GM19372 (cell line): ENCODE measurements around the gene ABCB10.
"Not testable (repeated sequence)": the region's sequence is repeated elsewhere in the genome, so short reads cannot be mapped to it uniquely, and the experiment has no call there.

Experiments used
- ATAC-seq: cut with Tn5 transposase; IDR thresholded peaks from one replicate; pipeline ENCODE4 v1.9.1; 2021; ENCODE audit warnings: mild to moderate bottlenecking, low read depth, moderate library complexity; ENCODE audit not compliant: unreplicated experiment

The ABCB10 gene

GRCh38 chr1:229558460-229559335 lies at the start of gene ABCB10:
Gene ABCB10, minus strand, starts transcription at chr1:229558707. Its CDS starts 55 bp downstream, at chr1:229558652.
- ATAC-seq = peak; percentile 78

- ATAC-seq = no peak
Measured at GRCh38 chr1:229607370-229607769, 48.9 kb upstream of the ABCB10 start.

GRCh38 chr1:229603371-229604005 lies 45.0 kb upstream of the ABCB10 start:
- ATAC-seq = no peak

- ATAC-seq = no peak
Measured at GRCh38 chr1:229600229-229600628, 41.7 kb upstream of the ABCB10 start.

- no peak for ATAC-seq
Measured at GRCh38 chr1:229599218-229599954, 40.9 kb upstream of the ABCB10 start.

GRCh38 chr1:229597877-229598276 lies 39.4 kb upstream of the ABCB10 start:
- ATAC-seq = no peak

- ATAC-seq = no peak
Measured at GRCh38 chr1:229596925-229597699, 38.6 kb upstream of the ABCB10 start.

GRCh38 chr1:229595876-229596275 lies 37.4 kb upstream of the ABCB10 start:
- ATAC-seq = not testable (repeated sequence)

- no peak for ATAC-seq
Measured at GRCh38 chr1:229594227-229595008, 35.9 kb upstream of the ABCB10 start.

- no peak for ATAC-seq
Measured at GRCh38 chr1:229593800-229594199, 35.3 kb upstream of the ABCB10 start.

- ATAC-seq = no peak
Measured at GRCh38 chr1:229590119-229590518, 31.6 kb upstream of the ABCB10 start.

GRCh38 chr1:229585338-229585737 lies 26.8 kb upstream of the ABCB10 start:
- no peak for ATAC-seq

GRCh38 chr1:229582715-229583114 lies 24.2 kb upstream of the ABCB10 start:
- ATAC-seq = no peak

- no peak for ATAC-seq
Measured at GRCh38 chr1:229582011-229582694, 23.6 kb upstream of the ABCB10 start.

- no peak for ATAC-seq
Measured at GRCh38 chr1:229581485-229581884, 23.0 kb upstream of the ABCB10 start.

- peak; percentile 79 for ATAC-seq
Measured at GRCh38 chr1:229579059-229579673, 20.7 kb upstream of the ABCB10 start.

GRCh38 chr1:229578168-229579058 lies 19.9 kb upstream of the ABCB10 start:
- peak; percentile 47 for ATAC-seq
